IMR-90 (cell line): ENCODE results near the gene STAP2. TPM values are rescaled to one million over a fixed set of nuclear protein-coding genes. Genes with fewer than 3 reads are reported as not detected.

Experiments
- ATAC-seq: fragments of 200-7000 bp; cut with Tn5 transposase; 2 replicates; pipeline ENCODE4 v1.9.1; 2020; ENCODE audit warnings: low read depth, mild to moderate bottlenecking, moderate library complexity
- BruUV-seq: library from RNA; stranded (reverse); fragments of 400-500 nt; replicated peaks from 2 replicates; lab custom pipeline; 2021; lab: Mats Ljungman, UMichigan
- CTCF ChIA-PET: fragments of 300-600 bp; formaldehyde crosslinking; extraction: SDS; loops from one replicate; lab custom pipeline; 2021; ENCODE audit warnings: antibody characterized with exemption; lab: Yijun Ruan, JAX
- POLR2A ChIA-PET: fragments of 300-600 bp; sonication (Branson Sonifier 250); formaldehyde crosslinking; loops from one replicate; lab custom pipeline; 2022; ENCODE audit warnings: antibody characterized with exemption; ENCODE audit not compliant: unreplicated experiment; lab: Charles Lee
- DNase-seq: peaks from one replicate; pipeline ENCODE4 v3.0.0; 2013
- H2AFZ ChIP-seq: replicated peaks from 2 replicates; pipeline ENCODE3; 2013; ENCODE audit warnings: low read length, mild to moderate bottlenecking; ENCODE audit not compliant: poor library complexity
- H2AK5ac ChIP-seq: 2 replicates; pipeline ENCODE4 v1.6.1; 2013; ENCODE audit warnings: low read depth, low read length, inconsistent platforms
- H2AK9ac ChIP-seq: replicated peaks from 2 replicates; pipeline ENCODE3; 2013; ENCODE audit warnings: mild to moderate bottlenecking, low read depth, low read length, moderate library complexity; ENCODE audit not compliant: poor library complexity
- H2BK120ac ChIP-seq: 2 replicates; pipeline ENCODE4 v1.6.1; 2013; ENCODE audit warnings: low read depth, low read length, inconsistent platforms
- H2BK15ac ChIP-seq: 3 replicates; pipeline ENCODE4 v1.6.1; 2013; ENCODE audit warnings: low read depth, low read length, inconsistent platforms
- H2BK20ac ChIP-seq: 2 replicates; pipeline ENCODE4 v1.6.1; 2013; ENCODE audit warnings: low read depth, mild to moderate bottlenecking, inconsistent platforms, low read length, moderate library complexity
- H2BK5ac ChIP-seq: 2 replicates; pipeline ENCODE4 v1.6.1; 2013; ENCODE audit warnings: mild to moderate bottlenecking, low read depth, low read length, inconsistent platforms; ENCODE audit not compliant: poor library complexity, severe bottlenecking
- H3K14ac ChIP-seq: replicated peaks from 2 replicates; pipeline ENCODE4 v1.6.1; 2013; ENCODE audit warnings: low read depth, low read length, inconsistent platforms
- H3K18ac ChIP-seq: 2 replicates; pipeline ENCODE4 v1.6.1; 2013; ENCODE audit warnings: low read depth, low read length, control low read depth
- H3K23ac ChIP-seq: 2 replicates; pipeline ENCODE4 v1.6.1; 2013; ENCODE audit warnings: low read depth, low read length, inconsistent platforms
- H3K27ac ChIP-seq: 2 replicates; pipeline ENCODE4 v1.5.1; 2013; ENCODE audit warnings: mild to moderate bottlenecking, control low read depth, low read length; ENCODE audit not compliant: insufficient read depth
- H3K27me3 ChIP-seq: 2 replicates; pipeline ENCODE4 v1.6.1; 2013; ENCODE audit warnings: low read length; ENCODE audit not compliant: control insufficient read depth, insufficient read depth
- H3K36me3 ChIP-seq: 2 replicates; pipeline ENCODE4 v1.6.1; 2013; ENCODE audit warnings: low read length, mixed read lengths; ENCODE audit not compliant: control insufficient read depth, insufficient read depth
- H3K4ac ChIP-seq: 2 replicates; pipeline ENCODE4 v1.6.1; 2013; ENCODE audit warnings: low read depth, low read length, inconsistent platforms
- H3K4me1 ChIP-seq: 2 replicates; pipeline ENCODE4 v1.6.1; 2013; ENCODE audit warnings: low read length, mixed read lengths; ENCODE audit not compliant: control insufficient read depth, insufficient read depth
- H3K4me2 ChIP-seq: 2 replicates; pipeline ENCODE4 v1.6.1; 2013; ENCODE audit warnings: low read depth, mild to moderate bottlenecking, control low read depth, low read length, moderate library complexity
- H3K4me3 ChIP-seq: 2 replicates; pipeline ENCODE4 v1.5.1; 2013; ENCODE audit warnings: low read depth, mild to moderate bottlenecking, control low read depth, low read length, moderate library complexity; ENCODE audit not compliant: insufficient read depth
- H3K56ac ChIP-seq: 2 replicates; pipeline ENCODE4 v1.6.1; 2013; ENCODE audit warnings: low read length, inconsistent platforms; ENCODE audit not compliant: insufficient read depth; ENCODE audit errors: extremely low read depth
- H3K79me1 ChIP-seq, 2 experiments: 2 replicates each; pipeline ENCODE4 v1.6.1; 2013; ENCODE audit warnings: low read length in 2 of 2, inconsistent platforms in 1 of 2, low read depth in 1 of 2
- H3K9ac ChIP-seq: 2 replicates; pipeline ENCODE4 v1.6.1; 2013; ENCODE audit warnings: low read depth, low read length, control low read depth
- H3K9me1 ChIP-seq: 2 replicates; pipeline ENCODE4 v1.6.1; 2013; ENCODE audit warnings: low read length, inconsistent platforms; ENCODE audit not compliant: insufficient read depth
- H3K9me3 ChIP-seq: 2 replicates; pipeline ENCODE4 v1.6.1; 2013; ENCODE audit warnings: low read length; ENCODE audit not compliant: control insufficient read depth, insufficient read depth
- H4K20me1 ChIP-seq: 2 replicates; pipeline ENCODE4 v1.6.1; 2013; ENCODE audit warnings: low read length, inconsistent platforms; ENCODE audit not compliant: insufficient read depth
- H4K5ac ChIP-seq: 2 replicates; pipeline ENCODE4 v1.6.1; 2013; ENCODE audit warnings: mild to moderate bottlenecking, low read depth, low read length, control low read depth
- H4K8ac ChIP-seq, 2 experiments: 2 replicates each; pipeline ENCODE4 v1.6.1; 2013; ENCODE audit warnings: low read depth in 2 of 2, low read length in 2 of 2, control low read depth in 1 of 2, inconsistent platforms in 1 of 2
- H4K91ac ChIP-seq: 2 replicates; pipeline ENCODE4 v1.6.1; 2013; ENCODE audit warnings: low read depth, low read length, inconsistent platforms; ENCODE audit not compliant: insufficient read depth
- MAFK ChIP-seq: IDR thresholded peaks from 2 replicates; pipeline ENCODE4 v1.6.1; 2012; ENCODE audit warnings: low read depth, low read length, improper control_type of control experiment
- RAD21 ChIP-seq: IDR thresholded peaks from 2 replicates; pipeline ENCODE4 v1.6.1; 2012; ENCODE audit warnings: low read length, improper control_type of control experiment
- RFX5 ChIP-seq: IDR thresholded peaks from 2 replicates; pipeline ENCODE4 v1.8.0; 2012; ENCODE audit warnings: low read depth, mild to moderate bottlenecking, low read length, moderate library complexity
- WGBS, 2 experiments: methylation state at CpG; one replicate each; pipeline versions ENCODE4 v1.1.5 to v1.1.7; 2013; ENCODE audit warnings: missing lambda C conversion rate in 2 of 2; ENCODE audit not compliant: insufficient read length in 1 of 2; ENCODE audit errors: extremely low coverage in 2 of 2; 5-methylcytosine and 5-hydroxymethylcytosine counted together
- dilution Hi-C: fragments of 300-500 bp; cut with HindIII; formaldehyde crosslinking; loops from one replicate; pipeline ENCODE4 v1.14.3; 2018; ENCODE audit warnings: low sequenced_read_pairs; ENCODE audit not compliant: unreplicated experiment
- in situ Hi-C: fragments of 300-500 bp; cut with MboI; formaldehyde crosslinking; loops from 3 replicates; pipeline ENCODE4 v1.14.3; 2019; ENCODE audit warnings: low sequenced_read_pairs, inconsistent platforms, mixed read lengths
- intact Hi-C: fragments of 100-400 bp; cut with micrococcal nuclease; formaldehyde crosslinking; loops from 2 replicates; pipeline ENCODE4 v1.10.0; 2022
- polyA plus RNA-seq, 3 experiments: library from polyadenylated mRNA; depleted of rRNA; stranded (reverse); fragments of >200 nt; gene quantifications; 2 replicates each; pipeline ENCODE4 v1.2.3, GENCODE V29; 2012; ENCODE audit warnings: low replicate concordance in 1 of 3
- total RNA-seq: library from RNA; depleted of rRNA; stranded (reverse); fragments of >200 nt; gene quantifications from 2 replicates; pipeline ENCODE4 v1.2.3, GENCODE V29; 2012
- TF ChIP-seq, protein P1 (sequence below): fragments of 150-350 bp; IDR thresholded peaks from 2 replicates; pipeline ENCODE4 v1.6.1; 2016; ENCODE audit warnings: low read depth, mild to moderate bottlenecking, low read length, moderate library complexity, borderline replicate concordance

The STAP2 gene
- total and polyA plus RNA-seq, 2 of the 4 experiments (the other 2 are of a cell fraction), result 1.3 to 3.4 TPM

GRCh38 chr19:4359627-4360000 lies 21.0 kb upstream of the STAP2 start:
- no TSS peak for BruUV-seq
- Histone ChIP-seq H3K56ac (no peak overlapping the region), H2AFZ (peak overlapping the region; percentile 43), H2BK120ac (no peak overlapping the region), H3K27me3 (no peaks in the 10 kb centered on the region), H3K9ac (no peak overlapping the region), H2AK5ac (no peak overlapping the region), H3K4me1 (peaks cover 10% of the 10 kb centered on the region; the same call in 1 of the 2 replicates), H2BK20ac (no peak overlapping the region), H4K8ac (no peak overlapping the region), H3K36me3 (peaks cover 52% of the 10 kb centered on the region), H3K27ac (no peak overlapping the region; the same call in 1 of the 2 replicates), H3K4me2 (no peak overlapping the region), H2BK5ac (no peak overlapping the region), H4K91ac (no peak overlapping the region), H4K5ac (no peak overlapping the region), H3K23ac (no peak overlapping the region), H3K4me3 (no peak overlapping the region), H2AK9ac (peak overlapping the region; percentile 50), H3K79me1 (peaks cover 0 to 19% of the 10 kb centered on the region in 2 experiments), H3K4ac (no peak overlapping the region), H3K14ac (no peak overlapping the region), H3K9me3 (no peaks in the 10 kb centered on the region), H3K9me1 (no peaks in the 10 kb centered on the region), H3K18ac (no peak overlapping the region), H4K20me1 (peaks cover 11% of the 10 kb centered on the region), H2BK15ac (no peak overlapping the region)
- intact Hi-C loops (no loop called here), dilution Hi-C loops (no loop called here), in situ Hi-C loops (no loop called here)
- ChIA-PET CTCF (no interaction called here), POLR2A (no interaction called here)
- TF ChIP-seq RFX5 (no peak), MAFK (no peak), RAD21 (no peak)
- TF ChIP-seq, protein P1, sequence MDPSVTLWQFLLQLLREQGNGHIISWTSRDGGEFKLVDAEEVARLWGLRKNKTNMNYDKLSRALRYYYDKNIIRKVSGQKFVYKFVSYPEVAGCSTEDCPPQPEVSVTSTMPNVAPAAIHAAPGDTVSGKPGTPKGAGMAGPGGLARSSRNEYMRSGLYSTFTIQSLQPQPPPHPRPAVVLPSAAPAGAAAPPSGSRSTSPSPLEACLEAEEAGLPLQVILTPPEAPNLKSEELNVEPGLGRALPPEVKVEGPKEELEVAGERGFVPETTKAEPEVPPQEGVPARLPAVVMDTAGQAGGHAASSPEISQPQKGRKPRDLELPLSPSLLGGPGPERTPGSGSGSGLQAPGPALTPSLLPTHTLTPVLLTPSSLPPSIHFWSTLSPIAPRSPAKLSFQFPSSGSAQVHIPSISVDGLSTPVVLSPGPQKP, result no peak
- WGBS, 2 experiments, result 74% methylated on average over 4 of the region's 13 CpGs; no CpG with 5 or more reads in 1 of the 2 experiments
- DNase-seq (no peak), ATAC-seq (0 out of 2 replicates have a peak, but pooled peaks have one; percentile 3)
